HG03558 (cell line): ENCODE data around the gene DNM3.

Source experiments
- ATAC-seq: cut with Tn5 transposase; IDR thresholded peaks from one replicate; pipeline ENCODE4 v1.9.1; 2021; ENCODE audit warnings: moderate number of reproducible peaks; ENCODE audit not compliant: unreplicated experiment; ENCODE audit errors: extremely low read depth

The DNM3 gene

GRCh38 chr1:172452536-172453152, 611.3 kb downstream of the DNM3 start:
- no peak for ATAC-seq

GRCh38 chr1:172453153-172453545, 611.9 kb downstream of the DNM3 start:
- no peak for ATAC-seq

GRCh38 chr1:172453607-172454006, 612.3 kb downstream of the DNM3 start:
- ATAC-seq: no peak

- ATAC-seq: no peak
These were observed 614.2 kb downstream of the DNM3 start for GRCh38 chr1:172455451-172455850.

- no peak for ATAC-seq
These were observed 615.1 kb downstream of the DNM3 start for GRCh38 chr1:172456344-172456769.

- no peak for ATAC-seq
These were observed 616.3 kb downstream of the DNM3 start for GRCh38 chr1:172457479-172458130.

- ATAC-seq: no peak
These were observed 618.9 kb downstream of the DNM3 start for GRCh38 chr1:172460177-172460576.

GRCh38 chr1:172460887-172461315, 619.6 kb downstream of the DNM3 start:
- no peak for ATAC-seq
